Measurements from ENCODE around the gene VASH2.
"Not testable (repeated sequence)": the region's sequence is repeated elsewhere in the genome, so short reads cannot be mapped to it uniquely, and the experiment has no call there.

- TF ChIP-seq YY1 (IDR thresholded peaks at IDR 0.05; ENCODE audit: insufficient read depth, insufficient read length); ZNF274 (IDR thresholded peaks at IDR 0.05; ENCODE audit: low read depth, low read length); SUZ12 (IDR thresholded peaks at IDR 0.05; ENCODE audit: extremely low read depth, insufficient read depth, insufficient read length): not testable (repeated sequence)
These were observed 42.3 kb upstream of the VASH2 start for GRCh38 chr1:212908071-212908470.
